Activated CD8-positive, alpha-beta T cell treated with anti-CD3 and anti-CD28 coated beads, Interleukin-2, amount 10 ng/mL, durations not matched to agents 7 days and 5 days (primary cell): Measurements from ENCODE around the gene TBC1D22A. TPM values are rescaled to one million over a fixed set of nuclear protein-coding genes. Genes with fewer than 3 reads are reported as not detected.

Source experiments
- ATAC-seq: fragments of 150-1000 bp; cut with Tn5 transposase; one replicate; pipeline ENCODE4 v1.10.0; 2021; ENCODE audit warnings: moderate library complexity
- CTCF ChIA-PET: fragments of 350-600 bp; sonication (Branson Sonifier 250); formaldehyde crosslinking; loops from one replicate; lab custom pipeline; 2021; ENCODE audit warnings: antibody characterized with exemption; lab: Charles Lee
- POLR2A ChIA-PET: fragments of 350-600 bp; sonication (Branson Sonifier 250); formaldehyde crosslinking; loops from one replicate; lab custom pipeline; 2021; ENCODE audit warnings: antibody characterized with exemption; lab: Charles Lee
- DNase-seq: peaks from one replicate; pipeline ENCODE4 v3.0.0-alpha.2; 2020
- H3K27ac Mint-ChIP-seq: one replicate; pipeline ENCODE4 v1.8.0; 2021; ENCODE audit warnings: mild to moderate bottlenecking, mixed read lengths
- H3K27me3 Mint-ChIP-seq: one replicate; pipeline ENCODE4 v1.8.0; 2021; ENCODE audit warnings: low read depth, mixed read lengths
- H3K36me3 Mint-ChIP-seq: one replicate; pipeline ENCODE4 v1.8.0; 2021; ENCODE audit warnings: low read depth, mixed read lengths
- H3K4me1 Mint-ChIP-seq: one replicate; pipeline ENCODE4 v1.8.0; 2021; ENCODE audit warnings: low read depth, mixed read lengths
- H3K4me3 Mint-ChIP-seq: one replicate; pipeline ENCODE4 v1.8.0; 2021; ENCODE audit warnings: mild to moderate bottlenecking, mixed read lengths
- H3K9me3 Mint-ChIP-seq: one replicate; pipeline ENCODE4 v1.8.0; 2022; ENCODE audit warnings: mixed read lengths; ENCODE audit not compliant: insufficient read depth
- total RNA-seq, 2 experiments: library from RNA; stranded (reverse); gene quantifications; one replicate each; pipeline ENCODE4 v1.2.3, GENCODE V29; 2021

TBC1D22A gene
- total RNA-seq, 2 experiments from 2014 or later = 34.1 to 38.7 TPM

DNA sequence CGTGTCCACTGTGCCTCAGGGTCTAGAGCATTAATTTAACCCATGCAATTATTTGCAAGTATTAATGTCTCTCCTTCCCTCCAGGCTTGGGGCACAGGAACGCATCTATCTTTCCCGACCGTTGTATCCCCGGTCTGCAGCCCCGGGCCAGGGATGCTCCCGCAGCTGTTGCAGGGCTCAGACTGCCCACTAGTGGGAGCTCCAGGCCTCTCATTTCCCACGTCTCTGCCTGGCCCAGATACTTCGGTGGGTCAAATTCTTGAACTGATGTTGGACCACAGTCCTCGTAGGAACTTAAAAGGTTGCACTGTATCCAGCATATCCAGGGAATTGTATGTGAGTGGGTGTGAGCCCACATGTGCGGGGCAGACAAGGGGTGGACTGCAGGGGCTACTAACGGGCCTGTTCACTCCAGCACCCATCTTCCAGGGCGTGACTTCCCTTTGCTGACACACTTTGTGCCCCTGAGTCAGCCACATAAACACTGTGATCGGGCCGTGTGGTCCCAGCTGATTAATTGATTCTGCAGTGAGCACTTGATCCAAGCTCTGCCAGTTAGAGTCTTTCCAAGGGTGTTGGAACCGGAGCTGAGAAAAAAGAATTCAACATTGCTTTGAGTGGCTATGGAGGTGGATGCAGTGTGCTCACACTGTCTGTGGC lies 451.3 kb downstream of the TBC1D22A start:
- H3K27me3 Mint-ChIP-seq = peaks cover 2% of the 10 kb centered on the region
- no peaks in the 10 kb centered on the region for H3K4me1 Mint-ChIP-seq
- ChIA-PET POLR2A (no interaction called here), CTCF (interaction anchor here (0.6 to 1.7 kb wide), 7 partner anchors 12 to 1279 kb away, joined by 3 to 4 read pairs (median 4); no protein-coding TSS in a partner anchor)
- peak; percentile 59 for DNase-seq
- H3K27ac Mint-ChIP-seq = no peak overlapping the region
- H3K9me3 Mint-ChIP-seq = no peaks in the 10 kb centered on the region
- no peak overlapping the region for H3K4me3 Mint-ChIP-seq
- peak; percentile 72 for ATAC-seq
- no peaks in the 10 kb centered on the region for H3K36me3 Mint-ChIP-seq

DNA sequence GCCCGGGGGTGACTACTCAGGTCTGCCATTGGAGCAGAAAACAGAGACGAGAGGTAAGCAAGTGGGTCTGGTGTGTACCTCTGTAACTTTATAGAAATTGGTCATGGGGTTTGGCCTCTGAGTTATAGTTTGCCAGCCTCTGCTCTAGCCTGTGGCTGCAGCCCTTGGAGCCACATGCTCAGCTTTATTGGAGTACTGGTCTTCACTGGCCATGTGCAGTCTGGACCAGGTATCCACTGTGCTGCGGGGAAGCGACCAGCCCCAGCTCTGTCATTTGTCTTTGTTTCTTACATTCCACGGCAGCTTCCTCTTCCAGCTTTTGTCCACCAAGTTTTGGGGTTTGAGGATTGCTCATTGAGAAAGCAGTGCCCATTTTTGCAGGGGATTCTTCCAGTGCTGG lies 453.4 kb downstream of the TBC1D22A start:
- peaks cover 2% of the 10 kb centered on the region for H3K27me3 Mint-ChIP-seq
- no peaks in the 10 kb centered on the region for H3K4me1 Mint-ChIP-seq
- POLR2A ChIA-PET = no interaction called here
- ATAC-seq (no peak), DNase-seq (no peak)
- CTCF ChIA-PET = no interaction called here
- H3K9me3 Mint-ChIP-seq = no peaks in the 10 kb centered on the region
- no peak overlapping the region for H3K4me3 Mint-ChIP-seq
- no peaks in the 10 kb centered on the region for H3K36me3 Mint-ChIP-seq
- no peak overlapping the region for H3K27ac Mint-ChIP-seq

DNA sequence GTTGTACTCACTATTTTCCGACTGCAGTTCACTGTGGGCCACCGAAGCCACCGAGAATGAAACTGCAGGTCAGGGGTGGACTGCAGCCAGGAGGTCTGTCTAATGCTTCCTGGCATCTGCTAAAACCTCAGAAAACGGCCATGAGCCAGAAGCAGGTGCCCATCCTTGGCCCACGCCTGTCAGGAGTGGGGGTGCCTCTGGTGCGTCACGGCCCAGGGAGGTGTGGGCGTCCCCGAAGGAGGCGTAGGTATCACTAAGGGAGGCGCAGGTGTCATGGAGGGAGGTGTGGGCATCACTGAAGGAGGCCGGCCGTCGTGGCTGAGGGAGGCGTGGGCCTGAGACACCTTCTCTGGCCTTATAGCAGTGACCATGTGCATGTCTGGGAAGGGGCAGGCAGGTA lies 456.2 kb downstream of the TBC1D22A start:
- ChIA-PET CTCF (no interaction called here), POLR2A (no interaction called here)
- Mint-ChIP-seq H3K36me3 (no peaks in the 10 kb centered on the region), H3K9me3 (no peaks in the 10 kb centered on the region), H3K27me3 (peaks cover 2% of the 10 kb centered on the region), H3K4me1 (no peaks in the 10 kb centered on the region), H3K4me3 (no peak overlapping the region), H3K27ac (no peak overlapping the region)
- DNase-seq = peak; percentile 6
- ATAC-seq = no peak

DNA sequence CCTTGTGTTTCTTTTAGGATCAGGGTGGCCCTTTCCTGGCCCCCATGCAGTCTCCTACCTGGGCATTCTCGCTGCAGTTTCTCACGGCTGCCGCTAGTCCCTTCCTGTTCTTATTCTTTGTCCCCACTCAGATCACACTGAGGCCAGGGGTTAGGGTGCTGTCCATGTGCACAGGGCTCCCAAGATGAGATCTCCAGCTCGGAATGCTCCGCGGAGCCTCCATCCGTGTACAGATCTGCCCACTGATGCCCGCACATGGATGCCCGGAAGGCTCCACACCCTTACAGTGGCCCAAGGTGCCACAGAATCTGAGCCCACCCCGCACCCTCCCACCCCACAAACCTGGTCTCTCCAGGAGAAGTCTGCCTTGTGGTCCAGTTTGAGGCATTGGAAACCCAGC lies 457.3 kb downstream of the TBC1D22A start:
- ChIA-PET CTCF (no interaction called here), POLR2A (no interaction called here)
- H3K27ac Mint-ChIP-seq = no peak overlapping the region
- H3K36me3 Mint-ChIP-seq = no peaks in the 10 kb centered on the region
- no peak for ATAC-seq
- H3K4me3 Mint-ChIP-seq = no peak overlapping the region
- DNase-seq = no peak
- no peaks in the 10 kb centered on the region for H3K4me1 Mint-ChIP-seq
- peaks cover 2% of the 10 kb centered on the region for H3K27me3 Mint-ChIP-seq
- no peaks in the 10 kb centered on the region for H3K9me3 Mint-ChIP-seq

DNA sequence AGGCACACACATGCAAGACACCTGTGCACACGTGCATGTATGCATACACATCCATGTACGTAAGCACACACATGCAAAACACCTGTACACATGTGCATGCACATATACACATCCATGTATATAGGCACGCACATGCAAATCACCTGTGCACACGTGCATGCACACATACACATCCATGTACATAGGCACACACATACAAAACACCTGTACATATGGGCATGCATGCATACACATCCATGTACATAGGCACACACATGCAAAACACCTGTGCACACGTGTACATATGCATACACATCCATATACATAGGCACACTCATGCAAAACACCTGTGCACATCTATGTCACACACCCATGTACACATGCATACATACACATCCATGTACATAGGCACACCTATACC lies 458.3 kb downstream of the TBC1D22A start:
- H3K4me1 Mint-ChIP-seq = no peaks in the 10 kb centered on the region
- CTCF ChIA-PET = no interaction called here
- peaks cover 2% of the 10 kb centered on the region for H3K27me3 Mint-ChIP-seq

DNA sequence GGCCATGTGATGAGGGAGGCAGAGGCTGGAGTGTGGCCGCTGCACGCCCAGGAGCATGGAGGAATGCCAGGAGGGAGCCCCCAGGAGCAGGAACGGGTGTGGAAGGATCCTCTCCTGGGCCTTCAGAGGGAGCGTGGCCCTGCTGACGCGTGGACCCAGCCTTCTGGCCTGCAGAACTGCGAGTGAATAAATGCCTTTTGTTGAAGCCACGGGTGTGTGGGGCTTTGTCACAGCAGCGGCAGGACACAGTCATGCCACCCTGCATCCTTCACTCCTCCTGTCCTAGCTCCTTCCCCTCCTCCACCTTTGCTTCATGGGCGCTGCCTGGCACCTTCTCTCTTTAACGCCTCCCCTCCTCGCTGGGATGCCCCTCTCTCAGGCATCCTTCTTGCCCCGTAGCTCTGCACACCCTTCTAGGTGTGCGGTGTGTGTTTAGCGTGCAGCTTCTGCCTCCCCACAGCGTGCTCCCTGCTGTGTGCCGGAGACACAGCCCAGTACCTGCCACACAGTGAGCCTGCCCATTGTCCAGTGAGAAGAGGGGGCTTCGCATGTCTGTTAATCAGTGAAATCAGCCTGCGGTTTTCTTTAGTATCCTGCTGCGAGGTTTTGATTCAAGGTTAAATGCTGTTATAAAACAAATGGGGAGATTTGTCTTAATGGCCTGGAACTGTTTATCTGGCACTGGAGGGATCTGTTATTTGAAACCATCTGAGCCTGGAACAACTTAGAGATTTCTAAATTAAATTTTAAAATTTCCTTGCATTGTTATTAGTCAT lies 459.6 kb downstream of the TBC1D22A start:
- ATAC-seq (no peak), DNase-seq (no peak)
- POLR2A ChIA-PET = no interaction called here
- no peaks in the 10 kb centered on the region for H3K36me3 Mint-ChIP-seq
- no peaks in the 10 kb centered on the region for H3K4me1 Mint-ChIP-seq
- no peaks in the 10 kb centered on the region for H3K9me3 Mint-ChIP-seq
- peaks cover 2% of the 10 kb centered on the region for H3K27me3 Mint-ChIP-seq
- no peak overlapping the region for H3K27ac Mint-ChIP-seq
- CTCF ChIA-PET = no interaction called here
- H3K4me3 Mint-ChIP-seq = no peak overlapping the region

More for the DNA sequence above, 458.3 kb downstream of the TBC1D22A start:
- H3K4me3 Mint-ChIP-seq = no peak overlapping the region
- no peak overlapping the region for H3K27ac Mint-ChIP-seq
- ATAC-seq (no peak), DNase-seq (no peak)
- H3K36me3 Mint-ChIP-seq = no peaks in the 10 kb centered on the region
- H3K9me3 Mint-ChIP-seq = no peaks in the 10 kb centered on the region
- POLR2A ChIA-PET = no interaction called here

Other genes starting within 250 kb of the TBC1D22A start
- under 1 TPM in 1 of 2 experiments, not detected in 1; 0.08 TPM for gene CELSR1, start 225.0 kb upstream of the TBC1D22A start, total RNA-seq
- gene GRAMD4, start 142.3 kb upstream of the TBC1D22A start, total RNA-seq = 10 to 100 TPM; 41.2 to 42.1 TPM
- gene CERK, start 24.4 kb upstream of the TBC1D22A start, total RNA-seq = 10 to 100 TPM; 61.1 to 65.6 TPM